Smooth muscle cell (in vitro differentiated cells): ENCODE data around the gene ETV6. TPM values are rescaled to one million over a fixed set of nuclear protein-coding genes. Genes with fewer than 3 reads are reported as not detected.

Experiments used
- DNase-seq: peaks from one replicate; lab custom pipeline; 2025; ENCODE audit not compliant: unreplicated experiment; lab: John Stamatoyannopoulos, UW
- H2AFZ ChIP-seq: fragments of 200-600 bp; sonication (generic); 2 replicates; pipeline ENCODE4 v1.6.0; 2016; ENCODE audit warnings: antibody characterized with exemption, low read depth, mild to moderate bottlenecking
- H3F3A ChIP-seq: fragments of 200-600 bp; sonication (generic); 2 replicates; pipeline ENCODE4 v1.6.0; 2017; ENCODE audit warnings: antibody characterized with exemption, low read depth
- H3K27ac ChIP-seq: fragments of 200-600 bp; sonication (generic); 2 replicates; pipeline ENCODE4 v1.5.1; 2016; ENCODE audit warnings: low read depth, mild to moderate bottlenecking
- H3K27me3 ChIP-seq: fragments of 200-600 bp; sonication (generic); 2 replicates; pipeline ENCODE4 v1.6.1; 2016; ENCODE audit warnings: low read depth, mild to moderate bottlenecking
- H3K36me3 ChIP-seq: fragments of 200-600 bp; sonication (generic); 2 replicates; pipeline ENCODE4 v1.5.1; 2016; ENCODE audit warnings: low read depth
- H3K4me1 ChIP-seq: fragments of 200-600 bp; sonication (generic); 2 replicates; pipeline ENCODE4 v1.5.1; 2016; ENCODE audit warnings: low read depth
- H3K4me2 ChIP-seq: fragments of 200-600 bp; sonication (generic); 2 replicates; pipeline ENCODE4 v1.6.0; 2016; ENCODE audit warnings: mild to moderate bottlenecking
- H3K4me3 ChIP-seq: fragments of 200-600 bp; sonication (generic); 2 replicates; pipeline ENCODE4 v1.5.1; 2016; ENCODE audit warnings: mild to moderate bottlenecking
- H3K79me2 ChIP-seq: fragments of 200-600 bp; sonication (generic); 2 replicates; pipeline ENCODE4 v1.6.0; 2016; ENCODE audit warnings: low read depth, mild to moderate bottlenecking
- H3K9ac ChIP-seq: fragments of 200-600 bp; sonication (generic); 2 replicates; pipeline ENCODE4 v1.6.0; 2016; ENCODE audit warnings: low read depth
- H3K9me3 ChIP-seq: fragments of 200-600 bp; sonication (generic); replicated peaks from 2 replicates; pipeline ENCODE4 v1.5.1; 2016; ENCODE audit warnings: low read depth
- H4K20me1 ChIP-seq: fragments of 200-600 bp; sonication (generic); 2 replicates; pipeline ENCODE4 v1.6.0; 2016; ENCODE audit warnings: low read depth
- CTCF ChIP-seq: fragments of 200-600 bp; sonication (generic); IDR thresholded peaks from 2 replicates; pipeline ENCODE4 v1.5.1; 2017; ENCODE audit warnings: borderline replicate concordance, mild to moderate bottlenecking, antibody characterized with exemption; ENCODE audit not compliant: insufficient read depth, poor library complexity, severe bottlenecking
- WGBS: methylation state at CpG from one replicate; pipeline ENCODE4 v1.1.7; 2016; ENCODE audit warnings: low lambda C conversion rate; 5-methylcytosine and 5-hydroxymethylcytosine counted together
- polyA plus RNA-seq: library from polyadenylated mRNA; unstranded; fragments of >200 nt; fragmentation: Nextera tagmentation; extraction: Ambion mirVana; gene quantifications from 2 replicates; pipeline ENCODE4 v1.2.1, GENCODE V29; 2016
- total RNA-seq: library from RNA; depleted of rRNA; stranded (reverse); fragments of >200 nt; gene quantifications from 2 replicates; pipeline ENCODE4 v1.2.3, GENCODE V29; 2014

The ETV6 gene
- total and polyA plus RNA-seq, 2 experiments from 2014 or later: 11.5 to 23.8 TPM

- no peak for TF ChIP-seq CTCF
- Histone ChIP-seq H2AFZ (no peak overlapping the region), H3K36me3 (no peaks in the 10 kb centered on the region), H3K27ac (peak overlapping the region; percentile 55), H4K20me1 (no peaks in the 10 kb centered on the region), H3K27me3 (no peaks in the 10 kb centered on the region), H3K4me2 (peak overlapping the region; percentile 56), H3F3A (peaks cover 18% of the 10 kb centered on the region), H3K79me2 (peaks cover 95% of the 10 kb centered on the region), H3K9ac (no peak overlapping the region), H3K4me3 (no peak overlapping the region), H3K9me3 (no peaks in the 10 kb centered on the region), H3K4me1 (peaks cover 26% of the 10 kb centered on the region)
- WGBS: 78% methylated on average over 9 of the region's 9 CpGs
- no peak for DNase-seq
Observed at GRCh38 chr12:11711651-11712327, 62.3 kb downstream of the ETV6 start.

DNA sequence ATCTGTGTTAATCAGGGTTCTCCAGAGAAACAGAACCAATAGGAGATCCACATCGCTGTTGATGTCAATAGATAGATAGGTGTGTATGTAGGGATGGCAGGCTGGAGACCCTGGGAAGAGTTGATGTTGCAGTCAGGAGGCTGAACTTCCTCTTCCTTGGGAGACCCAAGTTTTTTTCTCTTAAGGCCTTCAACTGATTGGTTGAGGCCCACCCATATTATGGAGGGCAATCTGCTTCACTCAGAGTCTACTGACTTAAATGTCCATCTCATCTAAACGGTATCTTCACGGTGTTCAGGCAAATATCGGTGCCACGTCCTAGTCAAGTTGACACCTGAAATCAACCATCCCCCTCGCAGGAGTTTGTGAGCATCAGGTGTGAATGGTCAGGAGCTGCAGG, 63.0 kb downstream of the ETV6 start:
- Histone ChIP-seq H3K4me2 (no peak overlapping the region), H3K4me3 (no peak overlapping the region), H3K27me3 (no peaks in the 10 kb centered on the region), H3K9ac (no peak overlapping the region), H2AFZ (no peak overlapping the region), H3K27ac (peak overlapping the region; percentile 55), H3K9me3 (no peaks in the 10 kb centered on the region), H3F3A (peaks cover 21% of the 10 kb centered on the region), H4K20me1 (no peaks in the 10 kb centered on the region), H3K79me2 (peaks cover 88% of the 10 kb centered on the region), H3K36me3 (no peaks in the 10 kb centered on the region), H3K4me1 (peaks cover 26% of the 10 kb centered on the region)
- no peak for DNase-seq
- no peak for TF ChIP-seq CTCF
- WGBS: 96% methylated on average over 6 of the region's 6 CpGs

- no peak for DNase-seq
- no peaks in the 10 kb centered on the region for H3K27me3 ChIP-seq
- H3K36me3 ChIP-seq: no peaks in the 10 kb centered on the region
- no peaks in the 10 kb centered on the region for H4K20me1 ChIP-seq
- no peak overlapping the region for H3K4me2 ChIP-seq
- H3K27ac ChIP-seq: no peak overlapping the region
- no peaks in the 10 kb centered on the region for H3K9me3 ChIP-seq
- H3K4me1 ChIP-seq: peaks cover 28% of the 10 kb centered on the region
- H3K79me2 ChIP-seq: peaks cover 81% of the 10 kb centered on the region
- no peak overlapping the region for H3K9ac ChIP-seq
- H3K4me3 ChIP-seq: no peak overlapping the region
- H3F3A ChIP-seq: peaks cover 25% of the 10 kb centered on the region
- 96% methylated on average over 4 of the region's 4 CpGs for WGBS
- TF ChIP-seq CTCF: no peak
- no peak overlapping the region for H2AFZ ChIP-seq
Observed at GRCh38 chr12:11713202-11713601, 63.7 kb downstream of the ETV6 start.

GRCh38 chr12:11714626-11715025, 65.2 kb downstream of the ETV6 start:
- Histone ChIP-seq H3K79me2 (peaks cover 66% of the 10 kb centered on the region), H2AFZ (no peak overlapping the region), H3F3A (peaks cover 31% of the 10 kb centered on the region), H3K27ac (no peak overlapping the region), H3K4me1 (peaks cover 37% of the 10 kb centered on the region), H3K27me3 (no peaks in the 10 kb centered on the region), H4K20me1 (no peaks in the 10 kb centered on the region), H3K4me2 (no peak overlapping the region), H3K4me3 (no peak overlapping the region), H3K9me3 (no peaks in the 10 kb centered on the region), H3K36me3 (no peaks in the 10 kb centered on the region), H3K9ac (no peak overlapping the region)
- 97% methylated on average over 5 of the region's 5 CpGs for WGBS
- DNase-seq: no peak
- TF ChIP-seq CTCF: no peak
